ENCODE measurements around the gene NPFFR1.

- TF ChIP-seq CTCF (IDR thresholded peaks at IDR 0.05), result no peak
- TF ChIP-seq POLR2A (IDR thresholded peaks at IDR 0.05), result no peak
- TF ChIP-seq POLR2AphosphoS5 (IDR thresholded peaks at IDR 0.05), result no peak
These were observed 14.6 kb upstream of the NPFFR1 start for GRCh38 chr10:70298393-70298792.
